HG02623 (cell line): Measurements from ENCODE around the gene CAMK2B.

Source experiments
- ATAC-seq: cut with Tn5 transposase; IDR thresholded peaks from one replicate; pipeline ENCODE4 v1.9.1; 2021; ENCODE audit warnings: moderate library complexity; ENCODE audit not compliant: unreplicated experiment

The CAMK2B gene

DNA sequence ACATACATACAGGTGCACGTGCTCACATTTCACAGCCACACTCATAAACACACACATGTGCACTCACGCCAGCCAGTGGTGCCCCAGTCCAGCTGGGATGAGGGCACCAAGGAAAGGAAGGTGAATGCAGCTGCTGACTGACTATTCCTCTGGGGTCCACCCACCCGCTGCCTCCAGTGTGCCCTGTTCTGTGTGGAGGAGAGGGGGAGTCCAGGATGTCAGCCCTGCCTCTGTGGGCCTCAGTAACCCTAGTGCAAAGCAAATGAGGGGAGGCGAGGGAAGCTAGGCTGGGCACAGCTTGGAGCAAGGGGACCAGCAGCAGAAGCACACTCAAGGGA lies 67.0 kb downstream of the CAMK2B start:
- no peak for ATAC-seq

DNA sequence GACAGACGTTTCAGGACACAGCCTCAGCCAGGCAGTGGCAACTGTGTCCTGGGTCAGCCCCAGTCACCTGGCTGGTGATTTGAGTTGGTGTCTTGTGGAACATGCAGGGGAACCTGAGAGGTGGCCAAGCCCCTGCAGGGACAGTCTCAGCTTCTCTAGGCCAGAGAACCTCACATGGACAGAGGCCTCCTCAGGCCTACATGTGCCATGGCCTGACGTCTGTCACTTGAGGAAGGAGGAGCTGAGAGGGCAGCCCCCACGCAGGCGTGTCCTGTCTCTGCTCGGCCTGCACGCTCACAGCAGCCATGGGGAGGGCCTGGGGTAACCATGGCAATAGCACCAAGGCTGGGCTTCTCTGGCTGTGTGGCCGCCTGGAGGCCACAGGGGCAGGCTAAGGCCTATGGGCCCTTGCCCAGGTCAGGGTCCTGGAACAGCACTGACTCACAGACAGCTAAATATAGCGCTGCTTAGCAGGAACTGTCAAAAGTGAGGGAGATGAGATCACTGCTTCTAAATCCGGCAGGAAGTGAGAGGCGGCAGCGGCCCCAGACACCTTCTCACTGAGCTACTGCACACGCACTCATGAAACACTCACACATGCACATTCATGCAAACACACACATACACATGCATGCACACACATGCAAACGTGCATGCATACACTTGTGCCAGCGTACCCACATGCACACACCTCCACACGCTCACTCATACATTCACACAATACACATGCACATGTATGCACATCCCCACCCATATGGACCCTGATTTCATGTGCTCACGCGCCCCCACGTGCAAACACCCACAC lies 67.6 kb downstream of the CAMK2B start:
- ATAC-seq = peak; percentile 86

DNA sequence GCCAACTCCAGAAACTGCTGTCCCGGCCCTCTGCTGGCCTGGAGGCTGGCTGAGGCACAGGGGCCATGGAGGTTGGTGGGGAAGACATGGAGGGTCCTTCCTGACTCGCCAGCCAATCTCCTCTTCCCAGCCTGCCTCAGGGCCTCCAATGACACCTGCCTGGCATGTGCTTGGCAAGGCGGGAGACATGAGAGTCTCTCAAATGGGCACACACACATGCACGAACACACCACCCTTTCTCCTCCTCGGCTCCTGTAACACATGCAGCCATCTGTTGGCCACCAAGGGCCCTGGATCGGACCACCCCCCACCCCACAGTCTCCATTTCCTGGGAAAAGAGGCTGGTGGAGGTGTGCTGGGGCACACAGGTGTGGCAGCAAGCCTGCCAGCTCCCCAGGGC lies 68.2 kb downstream of the CAMK2B start:
- ATAC-seq = no peak

DNA sequence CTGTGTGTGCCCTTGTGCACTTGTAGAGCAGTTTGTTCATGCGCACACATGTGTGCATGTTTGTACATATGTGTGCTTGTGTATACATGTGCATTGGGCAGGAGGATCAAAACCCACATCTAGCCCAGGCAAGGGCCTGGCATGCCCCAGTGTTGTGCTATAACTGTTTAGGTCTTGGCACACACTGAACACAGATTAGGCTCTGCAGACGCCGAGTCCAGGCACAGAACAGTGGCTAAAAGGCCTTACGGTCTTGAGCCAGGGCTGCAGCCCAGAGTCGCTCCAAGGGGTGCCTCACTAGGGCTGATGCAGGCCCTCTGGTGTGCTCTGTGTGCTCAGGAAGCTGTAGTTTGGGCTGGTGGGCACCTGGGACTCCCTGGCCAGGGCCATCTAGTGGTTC lies 68.9 kb downstream of the CAMK2B start:
- no peak for ATAC-seq

DNA sequence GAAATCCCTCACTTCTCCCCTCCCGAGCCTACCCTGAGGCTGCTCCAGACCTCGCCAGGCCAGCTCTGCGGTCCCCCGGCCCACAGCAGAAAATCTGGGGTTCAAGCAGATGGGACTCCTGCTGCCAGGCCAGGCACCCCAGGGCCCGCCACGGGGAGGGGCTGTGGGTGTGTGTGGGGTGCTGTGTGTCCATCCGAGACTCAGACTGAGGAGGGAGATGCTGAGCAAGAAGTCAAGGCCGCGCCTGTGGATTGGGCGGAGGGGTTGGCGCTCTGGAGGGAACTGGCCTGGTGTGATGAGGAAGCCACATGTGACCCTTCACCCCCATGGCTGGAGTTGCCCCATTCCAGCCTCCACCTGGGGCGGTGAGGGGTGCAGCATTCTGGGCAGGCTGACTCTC lies 73.5 kb downstream of the CAMK2B start:
- no peak for ATAC-seq

DNA sequence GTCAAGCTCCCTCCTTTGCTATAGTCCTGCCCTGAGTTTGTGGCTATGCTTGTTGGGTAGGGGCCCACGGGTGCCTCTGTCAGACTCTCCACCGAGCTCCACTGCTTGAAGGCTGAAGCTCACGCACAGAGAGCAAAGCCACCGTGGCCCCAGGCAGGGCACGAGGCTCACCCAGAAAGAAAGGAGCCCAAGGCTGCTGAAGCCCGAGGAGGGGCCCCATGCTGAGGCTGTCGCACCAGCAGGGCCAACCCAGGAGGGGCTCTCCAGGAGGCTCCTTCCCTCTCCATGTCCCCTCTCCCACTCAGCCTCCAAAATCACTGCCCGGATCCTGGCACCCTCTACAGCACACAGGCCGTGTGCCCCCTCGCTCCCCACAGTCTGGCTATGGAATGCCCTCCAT lies 74.1 kb downstream of the CAMK2B start:
- no peak for ATAC-seq

DNA sequence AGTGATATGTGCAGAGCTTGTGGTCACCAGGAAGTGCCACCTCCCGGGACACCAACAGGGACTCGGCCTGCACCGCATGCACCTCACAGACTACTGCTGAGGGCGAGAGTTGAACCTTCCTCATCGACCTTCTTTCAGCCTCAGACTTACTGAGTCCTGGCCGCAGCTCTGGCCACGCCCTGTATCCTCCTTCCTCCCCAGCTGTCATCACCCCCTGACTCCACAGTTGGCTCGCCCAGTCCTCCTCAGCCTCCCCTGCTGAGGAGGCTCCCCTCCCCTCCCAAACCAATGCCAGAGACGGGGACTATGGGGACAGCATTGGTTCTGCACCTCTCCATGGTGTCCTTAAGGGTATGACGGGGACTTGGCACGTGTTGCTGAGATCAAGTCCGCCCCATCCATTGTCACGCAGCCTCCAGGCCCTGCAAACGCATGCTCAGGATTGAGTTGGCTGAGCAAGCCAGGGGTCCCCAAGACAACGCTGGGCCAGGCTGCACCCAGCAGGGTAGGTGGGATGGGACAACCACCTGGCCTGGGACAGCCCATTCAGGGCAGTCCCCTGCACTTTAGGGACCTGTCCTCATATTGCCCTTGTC lies 75.7 kb downstream of the CAMK2B start:
- no peak for ATAC-seq

DNA sequence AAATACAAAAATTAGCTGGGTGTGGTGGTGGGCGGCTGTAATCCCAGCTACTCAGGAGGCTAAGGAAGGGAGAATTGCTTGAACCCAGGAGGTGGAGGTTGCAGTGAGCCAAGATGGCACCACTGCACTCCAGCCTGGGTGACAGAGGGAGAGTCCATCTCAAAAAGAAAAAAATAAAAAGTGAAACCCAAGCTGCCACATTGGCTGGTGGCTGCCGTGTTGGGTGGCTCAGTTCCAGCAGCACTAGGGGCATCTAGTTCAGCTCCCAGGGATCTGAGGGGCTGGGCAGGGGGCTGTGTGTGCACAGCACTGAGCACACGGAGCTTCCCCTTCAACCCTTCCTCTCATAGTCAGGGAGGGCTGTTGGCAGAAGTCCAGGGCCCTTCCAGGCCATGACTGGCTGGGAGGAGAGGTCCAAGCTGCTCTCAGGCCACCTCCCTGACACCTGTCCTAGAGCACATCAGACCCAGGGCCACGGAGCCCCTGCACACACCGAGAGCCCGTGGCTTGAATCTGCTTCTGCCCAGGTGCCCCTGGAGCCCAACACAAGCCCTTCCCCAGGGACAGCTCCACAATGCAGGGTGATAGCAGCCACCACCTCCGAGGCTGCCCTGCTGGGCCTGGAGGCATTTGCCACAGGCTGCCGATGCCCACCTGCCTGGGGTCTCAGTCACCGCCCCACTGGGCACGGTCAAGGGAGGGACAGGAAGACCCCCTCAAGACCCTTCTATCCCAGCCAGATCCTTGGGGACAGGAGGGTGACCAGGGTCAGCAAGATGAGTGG lies 77.3 kb downstream of the CAMK2B start:
- no peak for ATAC-seq

DNA sequence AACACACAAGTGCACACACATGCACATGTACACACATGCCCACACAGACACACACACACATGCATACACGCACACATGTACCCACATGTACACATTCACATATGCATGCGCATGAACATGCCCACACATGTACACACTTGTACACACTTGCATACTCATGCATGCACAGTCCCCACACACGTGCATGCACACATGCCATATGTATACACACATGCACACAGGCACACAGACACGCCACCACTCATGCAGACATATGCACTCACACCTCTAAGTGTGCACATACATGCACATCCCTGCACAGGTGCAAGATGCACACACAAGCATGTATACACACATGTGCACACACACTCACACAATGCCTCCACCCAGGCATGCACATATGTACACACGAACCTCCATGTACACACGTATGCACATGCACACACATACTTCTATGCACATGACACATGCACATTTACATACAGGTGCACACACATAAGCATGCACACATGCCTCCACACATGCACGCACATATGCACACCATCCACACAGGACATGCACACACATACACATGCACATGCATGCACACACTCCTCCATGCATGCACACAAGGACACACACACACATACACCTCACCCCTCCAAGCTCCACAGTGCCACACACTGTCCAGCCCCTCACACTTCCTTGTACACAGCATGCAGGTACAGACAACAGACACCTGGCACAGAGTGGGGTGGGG lies 78.8 kb downstream of the CAMK2B start:
- ATAC-seq = no peak

DNA sequence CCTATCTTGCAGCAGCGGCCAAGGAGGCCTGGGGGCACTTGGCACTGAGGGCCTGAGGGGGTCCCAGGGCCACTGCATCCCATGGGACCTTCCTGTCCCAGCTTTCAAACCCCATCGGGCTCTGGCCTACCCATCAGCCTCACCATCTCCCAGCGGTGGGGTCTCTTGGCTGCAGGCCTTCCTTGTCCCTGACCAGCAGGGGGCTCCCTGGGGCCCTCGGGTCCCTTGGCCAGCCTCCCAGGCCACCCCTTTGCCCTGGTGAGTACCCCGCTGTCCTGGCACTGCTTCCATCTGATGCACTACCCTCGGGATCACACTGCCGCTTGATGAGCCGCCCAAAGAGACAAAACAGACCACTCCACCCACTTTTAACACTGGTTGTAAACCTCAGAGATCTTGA lies 81.1 kb downstream of the CAMK2B start:
- no peak for ATAC-seq

DNA sequence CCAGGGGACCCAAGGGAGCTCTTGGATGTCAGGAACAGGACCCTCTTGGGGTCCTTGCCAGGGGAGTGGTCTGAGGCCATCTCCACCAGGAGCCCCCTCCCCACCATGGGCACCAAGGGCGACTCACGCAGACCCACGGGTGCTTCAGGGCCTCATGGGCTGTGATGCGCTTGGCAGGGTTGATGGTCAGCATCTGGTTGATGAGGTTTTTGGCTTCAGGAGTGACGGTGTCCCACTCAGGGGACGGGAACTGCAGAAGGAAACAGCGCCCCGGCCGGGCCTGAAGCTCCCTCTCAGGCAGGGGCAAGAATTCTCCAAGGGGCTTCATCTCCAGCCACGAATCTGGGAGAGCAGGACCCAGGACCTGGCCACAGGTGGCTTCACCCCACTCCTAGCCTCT lies 83.3 kb downstream of the CAMK2B start:
- ATAC-seq = no peak

DNA sequence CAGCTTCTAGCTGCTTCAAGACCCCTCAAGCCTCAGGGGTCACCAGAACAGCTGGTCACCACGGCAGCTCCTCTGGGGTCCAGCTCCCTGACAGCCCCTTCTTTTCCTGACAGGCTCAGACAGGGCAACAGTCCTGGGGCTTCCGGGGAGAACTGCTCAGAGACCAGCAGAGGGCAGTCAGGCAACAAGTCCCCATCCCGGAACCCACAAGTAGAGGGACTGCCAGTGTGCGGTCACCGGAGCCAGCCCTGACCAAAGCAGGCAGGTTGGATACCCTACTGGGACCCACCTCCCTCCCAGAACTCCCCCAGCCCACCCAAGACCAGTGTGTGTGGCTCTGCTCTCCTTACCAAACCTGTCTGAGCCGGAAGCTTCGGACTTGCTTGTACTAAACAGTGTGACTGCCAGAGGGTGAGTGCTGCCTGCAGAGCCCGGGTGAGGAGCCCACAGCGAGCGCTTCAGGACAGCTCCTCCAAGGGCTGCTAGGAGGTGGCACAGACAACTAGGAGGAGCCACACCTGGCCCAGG lies 84.3 kb downstream of the CAMK2B start:
- ATAC-seq = peak; percentile 57

DNA sequence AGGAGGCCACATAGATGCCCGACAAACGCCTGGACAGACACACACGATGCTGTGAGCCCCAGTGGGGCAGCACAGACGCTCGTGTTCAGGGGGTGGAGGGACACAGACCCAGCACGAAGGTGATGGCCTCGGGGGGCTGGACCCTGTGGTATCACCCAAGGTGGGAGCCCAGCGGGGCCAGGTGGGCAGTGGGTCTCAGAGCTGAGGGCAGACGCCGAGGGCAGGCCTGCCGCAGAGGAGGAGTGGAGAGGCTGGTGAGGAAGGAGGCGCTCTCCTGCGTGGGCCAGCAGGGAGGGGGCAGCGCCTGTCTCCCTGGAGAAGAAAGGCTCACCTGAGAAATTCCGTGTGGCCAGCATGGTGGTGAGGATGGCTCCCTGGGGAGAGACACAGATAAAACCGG lies 85.0 kb downstream of the CAMK2B start:
- ATAC-seq = no peak

DNA sequence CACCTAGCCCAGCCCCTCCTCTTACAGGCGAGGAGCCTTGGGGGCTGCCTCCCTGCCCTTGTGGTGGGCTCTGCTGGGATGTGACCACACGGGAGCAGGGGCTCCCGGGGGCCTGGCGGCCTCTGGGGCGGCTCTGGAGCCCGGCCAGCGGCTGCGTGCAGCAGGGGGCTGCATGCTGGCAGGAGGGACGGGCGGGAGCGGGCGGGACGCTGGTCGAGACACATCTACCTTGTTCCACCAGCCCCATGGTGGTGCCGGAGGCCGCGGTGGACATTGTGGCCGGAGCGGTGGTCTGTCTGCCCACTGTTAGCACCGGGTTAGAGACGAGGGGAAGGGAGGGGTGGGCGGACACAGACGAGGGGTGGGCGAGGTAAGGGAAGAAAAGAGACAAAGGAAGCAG lies 86.0 kb downstream of the CAMK2B start:
- no peak for ATAC-seq

DNA sequence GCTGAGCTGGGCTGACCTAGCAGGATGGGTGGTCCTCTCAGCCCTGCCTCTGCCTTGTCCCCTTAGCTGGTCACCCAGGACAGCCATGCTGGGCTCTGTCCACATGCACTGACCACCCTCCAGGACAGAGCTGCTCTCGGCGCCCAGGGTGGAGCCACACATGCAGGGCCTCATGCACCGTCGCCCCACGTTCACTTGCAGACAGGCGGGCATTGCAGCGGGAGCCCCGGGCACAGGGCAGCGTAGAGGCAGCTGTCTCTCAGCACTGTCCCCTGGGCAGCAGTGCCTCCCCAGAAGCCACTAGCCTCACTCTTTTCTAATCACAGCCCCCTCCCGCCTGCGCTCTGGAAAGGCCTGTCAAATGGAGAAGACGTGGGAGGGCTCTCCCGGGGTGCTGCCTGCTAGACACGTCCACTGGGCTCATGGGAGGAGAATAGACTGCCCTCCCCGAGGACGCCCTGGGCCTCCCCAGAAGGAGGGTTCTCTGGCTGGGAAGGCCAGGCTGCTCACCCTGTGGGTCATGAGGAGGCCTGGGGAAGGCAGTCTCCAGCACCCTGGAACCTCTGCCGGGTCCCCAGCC lies 87.2 kb downstream of the CAMK2B start:
- ATAC-seq = no peak

DNA sequence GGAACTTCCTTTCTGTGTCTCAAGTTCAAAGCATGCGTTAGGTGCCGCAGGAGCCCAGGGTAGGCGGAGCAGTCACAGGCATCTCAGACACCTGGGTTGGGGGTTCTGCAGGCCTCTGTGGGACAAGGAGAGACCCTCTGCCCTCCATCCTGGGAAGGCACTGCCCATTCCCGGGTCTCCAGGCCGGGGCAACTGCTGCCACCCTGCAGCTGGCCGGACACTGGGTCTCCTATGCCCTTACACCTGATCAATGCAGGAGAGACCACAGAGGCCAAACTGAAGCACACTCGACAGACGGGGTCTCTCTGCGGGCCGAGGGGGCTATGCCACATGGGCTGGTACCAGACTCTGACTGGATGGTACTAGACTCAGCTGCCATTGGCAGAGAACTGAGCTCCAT lies 87.7 kb downstream of the CAMK2B start:
- ATAC-seq = no peak

DNA sequence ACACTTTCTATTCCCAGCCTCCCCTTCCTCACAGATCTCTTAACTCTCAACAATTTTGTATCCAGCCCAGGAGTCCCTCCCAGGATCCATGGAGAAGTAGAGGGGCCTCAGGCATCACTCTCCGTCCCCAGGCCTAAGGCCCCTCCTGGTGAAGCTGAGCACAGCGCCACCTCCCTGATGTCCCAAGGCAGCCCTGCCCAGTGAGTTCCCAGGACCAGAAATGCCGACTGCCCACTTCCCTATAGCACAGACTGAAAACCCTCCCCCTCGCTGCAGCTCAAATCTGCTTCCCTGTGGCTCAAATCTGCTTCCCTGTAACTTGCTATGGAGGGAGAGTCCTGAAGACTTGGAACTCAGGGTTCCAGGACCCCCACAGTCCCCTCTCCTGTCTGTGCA lies 89.1 kb downstream of the CAMK2B start:
- no peak for ATAC-seq

DNA sequence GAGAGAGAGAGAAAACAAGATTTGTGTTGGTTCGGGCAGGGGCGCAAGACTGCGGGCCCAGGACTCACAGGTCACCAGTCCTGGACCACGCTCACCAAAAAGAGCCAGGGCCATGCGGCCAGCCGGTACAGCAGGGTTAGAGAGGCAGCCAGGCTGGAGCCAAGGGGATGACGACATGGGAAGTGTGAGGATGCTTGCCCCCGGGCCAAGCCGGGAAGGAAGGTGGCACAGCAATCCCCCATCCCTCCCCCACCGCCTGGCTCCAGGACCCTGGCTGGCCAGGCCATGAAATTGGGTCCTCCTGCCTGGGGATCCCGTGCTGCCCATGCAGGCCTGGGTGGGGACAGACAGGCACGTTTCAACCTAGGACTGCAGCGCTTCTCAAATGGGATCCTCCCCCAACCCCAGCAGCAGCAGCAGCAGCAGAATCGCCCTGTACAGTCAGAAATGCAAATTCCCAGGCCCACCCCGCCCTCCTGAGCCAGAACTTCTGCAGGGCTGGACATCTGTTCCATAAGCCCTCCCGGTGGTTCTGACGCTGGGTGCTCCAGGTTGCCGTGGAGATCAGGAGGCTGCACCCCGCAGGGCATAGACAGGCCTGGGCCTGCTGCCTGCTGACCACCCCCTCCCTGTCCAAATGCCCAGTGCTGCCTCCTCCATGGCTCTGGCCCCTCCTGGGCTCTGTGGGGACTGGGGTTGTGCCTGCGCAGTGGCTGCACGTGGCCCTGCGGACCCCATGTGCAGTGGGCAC lies 89.6 kb downstream of the CAMK2B start:
- ATAC-seq = no peak

DNA sequence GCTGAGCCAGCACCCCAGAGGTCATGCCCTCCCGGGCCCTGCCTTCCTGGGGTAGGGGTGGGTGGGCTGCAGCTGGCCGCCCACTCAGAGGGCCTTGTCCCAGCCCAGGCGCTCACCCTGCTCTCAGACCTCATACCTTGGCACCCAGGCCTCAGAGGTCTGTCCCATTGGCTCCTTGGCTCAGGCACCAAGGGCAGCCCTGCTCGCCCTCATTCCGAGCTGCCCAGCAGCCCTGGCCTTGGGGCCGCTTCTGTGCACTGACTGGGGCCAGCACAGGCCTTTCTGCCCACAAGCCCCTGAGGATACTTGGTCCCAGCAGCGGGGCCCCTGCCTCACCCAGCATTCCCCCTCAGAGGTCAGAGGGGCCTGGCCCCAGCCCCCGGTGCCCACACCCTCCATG lies 90.3 kb downstream of the CAMK2B start:
- no peak for ATAC-seq
